ENCODE measurements around the gene HOMER2.

DNA sequence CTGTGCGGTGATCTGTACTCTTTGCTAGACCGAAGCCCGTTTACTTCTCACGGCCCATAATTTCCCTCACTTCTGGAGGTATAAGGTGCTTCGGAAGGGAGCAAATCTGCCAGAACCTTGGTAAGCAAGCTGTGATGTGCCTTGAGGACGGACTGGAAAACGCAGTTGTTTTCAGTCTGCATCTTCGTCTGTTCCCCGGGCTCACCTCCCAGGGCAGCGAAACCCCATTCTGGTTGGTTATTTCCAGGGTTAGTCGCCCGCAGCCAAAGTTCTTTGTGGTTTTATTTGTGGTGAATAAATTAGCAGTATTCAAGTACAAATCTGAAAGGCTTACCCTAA is 33.9 kb upstream of the HOMER2 start:
- TF ChIP-seq CTCF (IDR thresholded peaks at IDR 0.05; ENCODE audit: insufficient read depth, low read depth, low read length) (no peak), EZH2 (IDR thresholded peaks at IDR 0.05; ENCODE audit: insufficient read depth, low read length) (no peak)
